ENCODE results near the gene CAPN13. TPM values are rescaled to one million over a fixed set of nuclear protein-coding genes. Genes with fewer than 3 reads are reported as not detected.

CAPN13 gene
- total and polyA plus RNA-seq, 10 of the 15 experiments (the other 5 are each of a cell fraction or from before 2014, with no cell fraction given), result 0.03 to 0.10 (median 0.06) TPM; not detected in 7

DNA sequence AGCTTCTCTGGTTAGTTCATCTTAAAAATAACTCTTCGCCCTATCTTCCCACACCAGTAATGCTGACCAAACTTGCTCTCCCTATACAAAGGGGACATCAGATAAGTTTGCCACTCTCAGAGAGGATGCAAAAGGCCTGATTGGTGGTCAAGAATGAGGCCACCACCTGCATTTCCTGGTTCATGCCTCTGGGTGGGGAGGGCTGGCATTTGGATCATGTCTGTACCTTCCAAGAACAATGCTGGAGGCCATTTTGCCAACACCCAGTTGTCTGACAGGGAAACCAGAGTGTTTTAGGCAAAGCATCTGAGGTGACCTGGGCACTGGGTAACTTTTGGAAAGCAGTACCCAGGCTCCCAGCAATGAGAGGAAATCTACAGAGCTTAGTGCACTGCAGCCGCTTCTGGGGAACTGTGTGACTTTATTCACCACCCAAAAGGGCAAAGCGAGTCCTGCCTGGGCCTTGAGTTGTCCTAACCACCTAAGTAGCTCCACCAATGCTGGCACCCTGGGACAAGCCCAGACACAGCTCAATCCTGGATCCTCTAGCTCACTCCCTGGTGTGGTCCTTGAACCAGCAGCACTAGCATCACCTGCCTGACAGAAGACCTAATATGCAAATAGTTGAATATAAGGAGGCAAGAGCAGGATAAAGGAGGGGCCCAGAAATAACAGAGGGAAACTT lies 35.1 kb downstream of the CAPN13 start (continued):
- TF ChIP-seq BMI1 (IDR thresholded peaks at IDR 0.05; ENCODE audit: borderline replicate concordance), result no peak
- no peak for TF ChIP-seq ATF2 (IDR thresholded peaks at IDR 0.05; ENCODE audit: low read length)
- no peak for TF ChIP-seq ZNF24 (IDR thresholded peaks at IDR 0.05)
- no peak for TF ChIP-seq POLR2AphosphoS5 (IDR thresholded peaks at IDR 0.05; ENCODE audit: low read length)

- Histone ChIP-seq H2AFZ (ENCODE audit: control insufficient read depth, low read depth, low read length) (no peak overlapping the region), H3K27ac (ENCODE audit: control insufficient read depth, insufficient read depth) (no peak overlapping the region), H3K4me3 (no peak overlapping the region), H3K9me3 (replicated peaks; ENCODE audit: control insufficient read depth, insufficient read depth, low read length) (no peaks in the 10 kb centered on the region), H3K4me1 (ENCODE audit: control insufficient read depth, insufficient read depth, low read length) (no peaks in the 10 kb centered on the region), H3K4me2 (ENCODE audit: control insufficient read depth, insufficient read depth) (no peak overlapping the region), H3K9ac (ENCODE audit: control insufficient read depth, insufficient read depth, low read length) (no peak overlapping the region), H3K27me3 (replicated peaks in 1 of 2; ENCODE audit: control insufficient read depth in 2 of 2, insufficient read depth in 2 of 2, low read length in 1 of 2) (peaks cover 0 to 4% of the 10 kb centered on the region in 2 experiments; a peak in 3 of 4 replicates), H3K79me2 (ENCODE audit: control insufficient read depth, insufficient read depth, low read length) (no peaks in the 10 kb centered on the region), H4K20me1 (ENCODE audit: control insufficient read depth, insufficient read depth) (no peaks in the 10 kb centered on the region; the same call in 1 of the 2 replicates), H3K36me3 (ENCODE audit: control insufficient read depth in 2 of 2, insufficient read depth in 2 of 2, low read length in 1 of 2) (no peaks in the 10 kb centered on the region)
- TF ChIP-seq RBBP5 (conservative IDR thresholded peaks at IDR 0.05), result no peak
- TF ChIP-seq IRF4 (IDR thresholded peaks at IDR 0.05; ENCODE audit: low read depth, low read length), result no peak
- TF ChIP-seq NR2C1 (IDR thresholded peaks at IDR 0.05), result no peak
- TF ChIP-seq NR2F1 (conservative IDR thresholded peaks at IDR 0.05), result no peak
- DNase-seq (ENCODE audit: low read depth, low spot score) (no peak), ATAC-seq (no peak), FAIRE-seq (no peak)
- ChIA-PET SMC1A (ENCODE audit: uncharacterized antibody, unreplicated experiment) (no interaction called here), CTCF (interaction anchor here (0.9 to 1.3 kb wide), 2 partner anchors 59 to 94 kb away, joined by 3 to 5 read pairs; no protein-coding TSS in a partner anchor), RAD21 (ENCODE audit: unreplicated experiment) (no interaction called here), POLR2A (no interaction called here)
- BruUV-seq (replicated peaks), result no TSS peak
- in situ Hi-C loops (cut with MboI) (no loop called here), intact Hi-C loops (cut with micrococcal nuclease; ENCODE audit: unreplicated experiment) (no loop called here)
- WGBS (ENCODE audit: insufficient coverage, insufficient replicate concordance, low lambda C conversion rate, missing lambda C conversion rate), result 30% methylated on average over 11 of the region's 11 CpGs
Observed at GRCh38 chr2:30770816-30771576, 36.2 kb downstream of the CAPN13 start.

All from GM12878 (cell line).